SH-SY5Y (cell line): ENCODE results near the gene NBEAL2.

Experiments
- GATA2 ChIP-seq: IDR thresholded peaks from 2 replicates; pipeline ENCODE4 v1.6.1; 2011; ENCODE audit warnings: mild to moderate bottlenecking, low read depth, low read length
- GATA3 ChIP-seq: IDR thresholded peaks from 2 replicates; pipeline ENCODE4 v1.6.1; 2011; ENCODE audit warnings: low read depth, mild to moderate bottlenecking, low read length, moderate library complexity

DNA sequence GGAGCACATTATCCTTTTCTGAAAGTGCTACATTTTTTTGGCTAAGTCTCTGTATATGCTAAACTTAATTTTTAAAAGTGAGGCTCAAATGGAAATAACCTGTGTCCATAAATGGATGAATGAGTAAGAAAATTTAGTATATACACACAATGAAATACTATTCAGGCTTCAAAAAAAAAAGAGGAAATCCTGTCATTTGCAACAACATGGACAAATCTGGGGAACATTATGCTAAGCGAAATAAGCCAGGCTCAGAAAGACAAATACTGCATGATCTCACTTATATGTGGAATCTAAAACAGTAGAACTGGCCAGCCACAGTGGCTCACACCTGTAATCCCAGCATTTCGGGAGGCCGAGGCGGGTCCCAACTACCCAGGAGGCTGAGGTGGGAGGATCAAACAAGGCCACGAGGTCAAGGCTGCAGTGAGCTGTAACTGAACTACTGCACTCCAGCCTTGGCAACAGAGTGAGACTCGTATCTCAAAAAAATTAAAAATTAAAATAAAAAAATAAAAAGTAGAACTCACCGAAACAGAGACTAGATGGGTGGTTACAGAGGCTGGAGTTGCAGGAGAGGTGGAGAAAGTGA lies 28.7 kb upstream of the NBEAL2 start:
- TF ChIP-seq GATA3 (no peak), GATA2 (no peak)
